ENCODE data around the gene N4BP3.
A peak's percentile ranks its signal among the peaks of the same experiment; 100 is the strongest.
"Not testable (repeated sequence)": the region's sequence is repeated elsewhere in the genome, so short reads cannot be mapped to it uniquely, and the experiment has no call there.

Gene N4BP3

GRCh38 chr5:178123094-178123965 lies 10.0 kb downstream of the N4BP3 start:
- ChIA-PET POLR2A (no interaction called here), CTCF (interaction anchor here (1.6 kb wide), 2 partner anchors 13 to 48 kb away, joined by 3 read pairs; no protein-coding TSS in a partner anchor)
- DNase-seq (ENCODE audit: low read depth, low spot score): no peak
- H3K4me3 ChIP-seq (ENCODE audit: low read depth, low read length): no peak overlapping the region
- TF ChIP-seq CTCF (IDR thresholded peaks at IDR 0.05; ENCODE audit: insufficient read depth, low read length, missing control alignments): no peak

GRCh38 chr5:178123966-178124925 lies 10.9 kb downstream of the N4BP3 start:
- no peak overlapping the region for H3K4me3 ChIP-seq (ENCODE audit: low read depth, low read length)
- POLR2A ChIA-PET: no interaction called here
- CTCF ChIA-PET: interaction anchor here (1.6 kb wide), 2 partner anchors 12 to 49 kb away, joined by 3 read pairs; no protein-coding TSS in a partner anchor
- no peak for DNase-seq (ENCODE audit: low read depth, low spot score)
- TF ChIP-seq CTCF (IDR thresholded peaks at IDR 0.05; ENCODE audit: insufficient read depth, low read length, missing control alignments): no peak

- H3K4me3 ChIP-seq (ENCODE audit: low read depth, low read length): no peak overlapping the region
- POLR2A ChIA-PET: no interaction called here
- DNase-seq (ENCODE audit: low read depth, low spot score): no peak
- CTCF ChIA-PET: no interaction called here
- no peak for TF ChIP-seq CTCF (IDR thresholded peaks at IDR 0.05; ENCODE audit: insufficient read depth, low read length, missing control alignments)
Measured at GRCh38 chr5:178125253-178125906, 12.0 kb downstream of the N4BP3 start.

GRCh38 chr5:178126556-178126955 lies 13.2 kb downstream of the N4BP3 start:
- H3K4me3 ChIP-seq (ENCODE audit: low read depth, low read length): no peak overlapping the region
- ChIA-PET CTCF (no interaction called here), POLR2A (no interaction called here)
- no peak for TF ChIP-seq CTCF (IDR thresholded peaks at IDR 0.05; ENCODE audit: insufficient read depth, low read length, missing control alignments)
- no peak for DNase-seq (ENCODE audit: low read depth, low spot score)

GRCh38 chr5:178127300-178128009 lies 14.1 kb downstream of the N4BP3 start:
- DNase-seq (ENCODE audit: low read depth, low spot score); POLR2A ChIA-PET; H3K4me3 ChIP-seq (ENCODE audit: low read depth, low read length); CTCF ChIA-PET: not testable (repeated sequence)

GRCh38 chr5:178129296-178129695 lies 16.0 kb downstream of the N4BP3 start:
- DNase-seq (ENCODE audit: low read depth, low spot score): no peak
- no peak for TF ChIP-seq CTCF (IDR thresholded peaks at IDR 0.05; ENCODE audit: insufficient read depth, low read length, missing control alignments)
- H3K4me3 ChIP-seq (ENCODE audit: low read depth, low read length): no peak overlapping the region
- ChIA-PET CTCF (interaction anchor here (1.0 to 2.5 kb wide), 2 partner anchors 8 to 15 kb away, joined by 3 to 9 read pairs; no protein-coding TSS in a partner anchor), POLR2A (no interaction called here)

- CTCF ChIA-PET: interaction anchor here (0.6 to 2.5 kb wide), 3 partner anchors 9 to 239 kb away, joined by 3 to 9 read pairs (median 4); no protein-coding TSS in a partner anchor
- H3K4me3 ChIP-seq (ENCODE audit: low read depth, low read length): peak overlapping the region; percentile 75
- DNase-seq (ENCODE audit: low read depth, low spot score); POLR2A ChIA-PET: not testable (repeated sequence)
Measured at GRCh38 chr5:178130234-178130575, 16.9 kb downstream of the N4BP3 start.

All from AG04449 (cell line).